ENCODE measurements around the gene NBEA.
A peak's percentile ranks its signal among the peaks of the same experiment; 100 is the strongest.

The NBEA gene

DNA sequence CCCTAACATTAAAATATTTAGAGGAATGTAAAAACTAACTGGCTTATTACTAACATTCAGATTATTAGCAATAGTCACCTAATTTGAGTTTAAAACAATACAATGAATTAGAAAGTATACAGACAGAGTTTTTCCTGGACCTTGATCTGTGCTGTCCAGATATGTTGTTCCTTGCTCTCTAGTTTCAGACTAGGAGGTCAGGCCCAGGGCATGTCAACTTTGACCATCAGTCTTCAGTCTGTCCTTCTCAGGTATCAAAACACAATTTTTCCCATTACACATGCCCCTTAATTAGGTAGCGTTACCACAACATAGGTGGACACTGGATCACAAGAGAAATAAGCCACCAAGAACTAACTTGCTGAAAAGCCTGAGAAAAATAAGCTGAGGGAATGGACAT, 337.4 kb downstream of the NBEA start:
- TF ChIP-seq, protein P1, sequence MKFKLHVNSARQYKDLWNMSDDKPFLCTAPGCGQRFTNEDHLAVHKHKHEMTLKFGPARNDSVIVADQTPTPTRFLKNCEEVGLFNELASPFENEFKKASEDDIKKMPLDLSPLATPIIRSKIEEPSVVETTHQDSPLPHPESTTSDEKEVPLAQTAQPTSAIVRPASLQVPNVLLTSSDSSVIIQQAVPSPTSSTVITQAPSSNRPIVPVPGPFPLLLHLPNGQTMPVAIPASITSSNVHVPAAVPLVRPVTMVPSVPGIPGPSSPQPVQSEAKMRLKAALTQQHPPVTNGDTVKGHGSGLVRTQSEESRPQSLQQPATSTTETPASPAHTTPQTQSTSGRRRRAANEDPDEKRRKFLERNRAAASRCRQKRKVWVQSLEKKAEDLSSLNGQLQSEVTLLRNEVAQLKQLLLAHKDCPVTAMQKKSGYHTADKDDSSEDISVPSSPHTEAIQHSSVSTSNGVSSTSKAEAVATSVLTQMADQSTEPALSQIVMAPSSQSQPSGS (tag by site-specific recombination; IDR thresholded peaks at IDR 0.05; ENCODE audit: low read depth): no peak
- TF ChIP-seq, protein P2, sequence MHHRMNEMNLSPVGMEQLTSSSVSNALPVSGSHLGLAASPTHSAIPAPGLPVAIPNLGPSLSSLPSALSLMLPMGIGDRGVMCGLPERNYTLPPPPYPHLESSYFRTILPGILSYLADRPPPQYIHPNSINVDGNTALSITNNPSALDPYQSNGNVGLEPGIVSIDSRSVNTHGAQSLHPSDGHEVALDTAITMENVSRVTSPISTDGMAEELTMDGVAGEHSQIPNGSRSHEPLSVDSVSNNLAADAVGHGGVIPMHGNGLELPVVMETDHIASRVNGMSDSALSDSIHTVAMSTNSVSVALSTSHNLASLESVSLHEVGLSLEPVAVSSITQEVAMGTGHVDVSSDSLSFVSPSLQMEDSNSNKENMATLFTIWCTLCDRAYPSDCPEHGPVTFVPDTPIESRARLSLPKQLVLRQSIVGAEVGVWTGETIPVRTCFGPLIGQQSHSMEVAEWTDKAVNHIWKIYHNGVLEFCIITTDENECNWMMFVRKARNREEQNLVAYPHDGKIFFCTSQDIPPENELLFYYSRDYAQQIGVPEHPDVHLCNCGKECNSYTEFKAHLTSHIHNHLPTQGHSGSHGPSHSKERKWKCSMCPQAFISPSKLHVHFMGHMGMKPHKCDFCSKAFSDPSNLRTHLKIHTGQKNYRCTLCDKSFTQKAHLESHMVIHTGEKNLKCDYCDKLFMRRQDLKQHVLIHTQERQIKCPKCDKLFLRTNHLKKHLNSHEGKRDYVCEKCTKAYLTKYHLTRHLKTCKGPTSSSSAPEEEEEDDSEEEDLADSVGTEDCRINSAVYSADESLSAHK (tag by site-specific recombination; IDR thresholded peaks at IDR 0.05): no peak
- TF ChIP-seq ZNF324 (tag by site-specific recombination; IDR thresholded peaks at IDR 0.05): no peak
- no peak for TF ChIP-seq ZBTB1 (tag by site-specific recombination; IDR thresholded peaks at IDR 0.05)
- no peak for TF ChIP-seq ZNF658 (tag by site-specific recombination; IDR thresholded peaks at IDR 0.05)
- no peak for TF ChIP-seq ZFP37 (tag by site-specific recombination; IDR thresholded peaks at IDR 0.05)
- no peak for TF ChIP-seq ZNF274 (IDR thresholded peaks at IDR 0.05; ENCODE audit: low read length)
- no peak for TF ChIP-seq ZNF274 (tag by site-specific recombination; IDR thresholded peaks at IDR 0.05; ENCODE audit: borderline replicate concordance)
- TF ChIP-seq OSR2 (tag by site-specific recombination; IDR thresholded peaks at IDR 0.05): no peak
- TF ChIP-seq, protein P3, sequence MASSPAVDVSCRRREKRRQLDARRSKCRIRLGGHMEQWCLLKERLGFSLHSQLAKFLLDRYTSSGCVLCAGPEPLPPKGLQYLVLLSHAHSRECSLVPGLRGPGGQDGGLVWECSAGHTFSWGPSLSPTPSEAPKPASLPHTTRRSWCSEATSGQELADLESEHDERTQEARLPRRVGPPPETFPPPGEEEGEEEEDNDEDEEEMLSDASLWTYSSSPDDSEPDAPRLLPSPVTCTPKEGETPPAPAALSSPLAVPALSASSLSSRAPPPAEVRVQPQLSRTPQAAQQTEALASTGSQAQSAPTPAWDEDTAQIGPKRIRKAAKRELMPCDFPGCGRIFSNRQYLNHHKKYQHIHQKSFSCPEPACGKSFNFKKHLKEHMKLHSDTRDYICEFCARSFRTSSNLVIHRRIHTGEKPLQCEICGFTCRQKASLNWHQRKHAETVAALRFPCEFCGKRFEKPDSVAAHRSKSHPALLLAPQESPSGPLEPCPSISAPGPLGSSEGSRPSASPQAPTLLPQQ (tag by site-specific recombination; IDR thresholded peaks at IDR 0.05): no peak
- Histone ChIP-seq H3K4me3 (ENCODE audit: low read depth, low read length) (no peak overlapping the region), H3K27ac (ENCODE audit: extremely low read depth, low read depth, low read length) (no peak overlapping the region), H3K4me1 (ENCODE audit: control insufficient read depth, insufficient read depth, low read length) (no peaks in the 10 kb centered on the region; the same call in 1 of the 2 replicates), H3K9me3 (ENCODE audit: control insufficient read depth, insufficient read depth, low read depth, low read length) (no peaks in the 10 kb centered on the region), H3K36me3 (ENCODE audit: control insufficient read depth in 2 of 2, insufficient read depth in 1 of 2, low read length in 2 of 2) (no peaks in the 10 kb centered on the region)
- CTCF ChIA-PET: no interaction called here
- POLR2A ChIA-PET: no interaction called here

DNA sequence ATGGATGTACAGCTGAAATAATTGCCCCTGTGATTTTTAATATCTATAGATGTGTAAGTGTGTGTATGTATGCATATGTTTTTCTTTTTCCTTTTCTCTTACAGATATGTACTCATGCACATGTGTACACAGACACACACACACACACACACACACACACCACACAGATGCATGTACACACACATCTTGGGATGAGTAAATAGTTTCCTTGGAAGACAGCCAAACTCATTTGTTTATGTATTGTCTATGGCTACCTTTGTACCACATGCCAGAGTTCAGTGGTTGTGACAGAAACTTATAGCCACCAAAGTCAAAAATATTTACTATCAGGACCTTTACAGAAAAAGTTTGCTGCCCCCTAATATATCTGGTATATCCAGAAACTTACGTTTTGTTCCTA, 341.8 kb downstream of the NBEA start:
- TF ChIP-seq, protein P4, sequence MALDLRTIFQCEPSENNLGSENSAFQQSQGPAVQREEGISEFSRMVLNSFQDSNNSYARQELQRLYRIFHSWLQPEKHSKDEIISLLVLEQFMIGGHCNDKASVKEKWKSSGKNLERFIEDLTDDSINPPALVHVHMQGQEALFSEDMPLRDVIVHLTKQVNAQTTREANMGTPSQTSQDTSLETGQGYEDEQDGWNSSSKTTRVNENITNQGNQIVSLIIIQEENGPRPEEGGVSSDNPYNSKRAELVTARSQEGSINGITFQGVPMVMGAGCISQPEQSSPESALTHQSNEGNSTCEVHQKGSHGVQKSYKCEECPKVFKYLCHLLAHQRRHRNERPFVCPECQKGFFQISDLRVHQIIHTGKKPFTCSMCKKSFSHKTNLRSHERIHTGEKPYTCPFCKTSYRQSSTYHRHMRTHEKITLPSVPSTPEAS (tag by site-specific recombination; IDR thresholded peaks at IDR 0.05): peak; percentile 53; the same call in 1 of the 2 replicates
- TF ChIP-seq ZNF837 (tag by site-specific recombination; IDR thresholded peaks at IDR 0.05) (no peak), ZNF660 (tag by site-specific recombination; IDR thresholded peaks at IDR 0.05) (0 out of 2 replicates have a peak, but pooled peaks have one; percentile 26), OVOL3 (tag by site-specific recombination; IDR thresholded peaks at IDR 0.05) (no peak)
- no peak overlapping the region for H3K27ac ChIP-seq (ENCODE audit: extremely low read depth, low read depth, low read length)
- no peaks in the 10 kb centered on the region for H3K36me3 ChIP-seq (ENCODE audit: control insufficient read depth in 2 of 2, insufficient read depth in 1 of 2, low read length in 2 of 2)
- H3K4me3 ChIP-seq (ENCODE audit: low read depth, low read length): no peak overlapping the region
- POLR2A ChIA-PET: no interaction called here
- H3K9me3 ChIP-seq (ENCODE audit: control insufficient read depth, insufficient read depth, low read depth, low read length): no peaks in the 10 kb centered on the region
- CTCF ChIA-PET: no interaction called here
- no peaks in the 10 kb centered on the region; the same call in 1 of the 2 replicates for H3K4me1 ChIP-seq (ENCODE audit: control insufficient read depth, insufficient read depth, low read length)

DNA sequence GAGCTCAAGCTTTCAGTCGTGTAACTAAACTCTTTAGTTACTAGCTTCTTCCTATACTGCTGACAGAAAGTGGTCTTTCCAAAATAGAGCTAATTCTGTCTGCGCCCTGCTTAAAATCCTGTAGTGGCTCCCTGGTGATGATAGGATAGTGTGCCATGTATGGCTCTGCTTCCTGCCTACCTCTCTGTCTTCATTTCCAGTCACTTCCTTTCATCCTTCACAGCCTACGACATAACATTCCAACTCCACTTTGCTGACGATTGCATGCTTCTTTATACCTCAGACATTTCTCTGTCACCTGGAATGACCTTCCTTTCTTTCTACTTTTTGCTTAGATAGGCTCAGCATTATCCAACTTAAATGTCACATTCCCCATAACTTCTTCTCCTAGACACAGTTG, 343.6 kb downstream of the NBEA start:
- Histone ChIP-seq H3K9me3 (ENCODE audit: control insufficient read depth, insufficient read depth, low read depth, low read length) (no peaks in the 10 kb centered on the region), H3K4me1 (ENCODE audit: control insufficient read depth, insufficient read depth, low read length) (no peaks in the 10 kb centered on the region; the same call in 1 of the 2 replicates), H3K36me3 (ENCODE audit: control insufficient read depth in 2 of 2, insufficient read depth in 1 of 2, low read length in 2 of 2) (no peaks in the 10 kb centered on the region), H3K27ac (ENCODE audit: extremely low read depth, low read depth, low read length) (no peak overlapping the region), H3K4me3 (ENCODE audit: low read depth, low read length) (no peak overlapping the region)
- TF ChIP-seq ZBTB7A (tag by site-specific recombination; IDR thresholded peaks at IDR 0.05; ENCODE audit: low read depth) (no peak), HOXC10 (CRISPR knock-in tag; IDR thresholded peaks at IDR 0.05) (no peak), YY1 (tag by site-specific recombination; IDR thresholded peaks at IDR 0.05) (no peak), ZNF341 (tag by site-specific recombination; IDR thresholded peaks at IDR 0.05; ENCODE audit: low read depth) (no peak), ZFP69B (tag by site-specific recombination; IDR thresholded peaks at IDR 0.05) (no peak)
- ChIA-PET CTCF (interaction anchor here (0.6 kb wide), 1 partner anchor 167 kb away, joined by 3 read pairs; no protein-coding TSS in a partner anchor), POLR2A (no interaction called here)
